HL-60/S4 treated with phorbol 12-myristate 13-acetate at 8.2 ng/mL for 4 days and 3 days (cell line): ENCODE results near the gene GRAPL.
"Not testable (repeated sequence)": the region's sequence is repeated elsewhere in the genome, so short reads cannot be mapped to it uniquely, and the experiment has no call there.

Experiments used
- in situ Hi-C: fragments of 300-500 bp; cut with MboI; formaldehyde crosslinking; loops from 2 replicates; pipeline ENCODE4 v1.15.0; 2022; ENCODE audit warnings: low sequenced_read_pairs

GRAPL gene

DNA sequence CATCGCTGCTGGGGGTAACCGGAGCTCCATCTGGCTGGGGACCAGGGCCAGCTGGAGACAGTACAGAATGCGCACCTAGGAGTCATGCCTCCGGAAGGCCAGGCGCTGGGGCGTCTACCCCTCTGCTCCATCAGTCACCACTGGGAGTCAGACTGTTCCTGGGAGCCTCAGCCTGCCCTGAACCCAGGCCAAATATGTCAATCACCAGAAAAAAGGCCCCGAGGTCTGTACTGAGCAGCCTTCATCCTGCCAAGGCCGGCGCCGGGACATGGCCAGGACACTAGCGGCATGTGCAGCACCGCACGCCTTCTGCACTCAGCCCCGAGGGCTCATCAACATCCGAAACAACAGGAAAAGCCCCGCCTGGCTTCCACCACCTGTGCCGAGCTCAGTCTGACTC is 8.7 kb downstream of the GRAPL start:
- in situ Hi-C loops: not testable (repeated sequence)

GRCh38 chr17:19136605-19137004 is 9.2 kb downstream of the GRAPL start:
- in situ Hi-C loops: not testable (repeated sequence)

- in situ Hi-C loops: not testable (repeated sequence)
Measured at GRCh38 chr17:19137959-19138358, 10.6 kb downstream of the GRAPL start.

- in situ Hi-C loops: not testable (repeated sequence)
Measured at GRCh38 chr17:19141366-19142155, 14.2 kb downstream of the GRAPL start.

DNA sequence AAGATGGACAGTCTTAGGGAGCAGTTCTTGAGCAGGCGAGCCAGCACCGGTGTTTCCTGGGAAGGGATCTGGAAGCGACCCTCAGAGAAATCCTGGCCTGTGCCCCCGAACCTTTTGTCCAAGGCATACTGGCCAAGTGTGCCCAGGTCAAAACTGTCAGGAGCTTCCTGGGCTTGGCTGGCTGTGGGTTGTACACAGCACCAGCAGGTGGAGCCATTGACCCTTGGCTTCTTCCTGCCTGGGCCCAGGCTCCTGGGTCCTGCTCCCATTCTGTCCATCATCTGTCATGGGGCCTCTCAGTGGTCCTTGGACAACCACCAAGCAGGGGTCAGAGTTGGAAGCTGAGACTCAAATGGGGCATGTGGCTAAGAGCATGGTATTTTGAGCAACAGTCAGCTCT is 15.0 kb downstream of the GRAPL start:
- in situ Hi-C loops: not testable (repeated sequence)

- in situ Hi-C loops: not testable (repeated sequence)
Measured at GRCh38 chr17:19143097-19143777, 15.8 kb downstream of the GRAPL start.

GRCh38 chr17:19144373-19144772 is 17.0 kb downstream of the GRAPL start:
- in situ Hi-C loops: not testable (repeated sequence)

GRCh38 chr17:19145471-19145870 is 18.1 kb downstream of the GRAPL start:
- in situ Hi-C loops: not testable (repeated sequence)

GRCh38 chr17:19150678-19151615 is 23.6 kb downstream of the GRAPL start:
- in situ Hi-C loops: not testable (repeated sequence)

DNA sequence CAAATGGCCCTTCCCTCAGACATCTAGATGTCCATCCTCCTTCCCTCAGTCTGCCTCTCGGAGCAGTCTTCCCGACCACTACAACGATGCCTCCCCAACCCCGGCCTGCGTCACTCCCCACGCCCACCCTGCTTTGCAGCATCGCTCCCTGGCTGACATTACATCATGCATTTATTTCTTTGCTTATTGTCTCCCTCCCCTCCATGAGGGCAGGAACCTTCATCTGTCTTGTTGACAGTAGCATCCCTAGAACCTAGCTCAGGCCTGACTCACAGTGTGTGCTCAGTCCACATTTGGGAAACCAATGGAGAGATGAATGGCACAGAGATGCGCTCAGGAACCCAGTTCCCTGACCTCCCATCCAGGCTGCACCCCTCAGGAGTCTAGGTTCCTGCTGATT is 30.2 kb downstream of the GRAPL start:
- in situ Hi-C loops: not testable (repeated sequence)

DNA sequence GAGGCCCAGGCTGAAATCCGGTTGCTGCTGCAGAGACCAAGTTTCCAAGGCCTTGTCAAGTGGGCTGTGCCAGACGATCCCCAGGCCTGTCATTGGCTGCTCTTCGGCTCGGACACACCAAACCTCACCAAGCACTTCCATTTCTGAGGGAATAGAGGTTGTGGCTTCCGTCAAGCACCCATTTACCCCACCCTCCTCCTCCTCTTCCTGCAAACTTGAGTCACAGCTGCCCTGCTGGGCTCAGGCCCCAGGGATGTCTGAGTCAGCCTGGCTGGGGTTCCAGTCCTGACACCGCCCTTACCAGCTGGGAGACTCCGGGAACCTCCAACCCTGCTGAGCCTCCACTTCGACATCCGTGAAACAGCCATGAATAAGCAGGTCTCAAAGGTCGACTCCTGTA is 31.1 kb downstream of the GRAPL start:
- in situ Hi-C loops: not testable (repeated sequence)

GRCh38 chr17:19158938-19159337 is 31.5 kb downstream of the GRAPL start:
- in situ Hi-C loops: not testable (repeated sequence)

GRCh38 chr17:19161308-19162107 is 34.1 kb downstream of the GRAPL start:
- in situ Hi-C loops: not testable (repeated sequence)

- in situ Hi-C loops: not testable (repeated sequence)
Measured at GRCh38 chr17:19162384-19163216, 35.2 kb downstream of the GRAPL start.

- in situ Hi-C loops: not testable (repeated sequence)
Measured at GRCh38 chr17:19174422-19174821, 47.0 kb downstream of the GRAPL start.

GRCh38 chr17:19175410-19175809 is 48.0 kb downstream of the GRAPL start:
- in situ Hi-C loops: not testable (repeated sequence)

- in situ Hi-C loops: not testable (repeated sequence)
Measured at GRCh38 chr17:19181040-19181875, 53.9 kb downstream of the GRAPL start.
